IPS-18a (cell line): ENCODE data around the gene NPTX1.
A peak's percentile ranks its signal among the peaks of the same experiment; 100 is the strongest.

Experiments
- H3K27ac ChIP-seq: one replicate; pipeline ENCODE4 v1.5.1; 2013; ENCODE audit warnings: low read length
- H3K27me3 ChIP-seq: one replicate; pipeline ENCODE4 v1.6.1; 2013; ENCODE audit warnings: mild to moderate bottlenecking, low read length; ENCODE audit not compliant: control insufficient read depth, insufficient read depth
- H3K36me3 ChIP-seq: one replicate; pipeline ENCODE4 v1.6.1; 2013; ENCODE audit warnings: low read depth, low read length; ENCODE audit not compliant: control insufficient read depth
- H3K4me1 ChIP-seq: one replicate; pipeline ENCODE4 v1.6.1; 2013; ENCODE audit warnings: low read depth, low read length; ENCODE audit not compliant: control insufficient read depth
- H3K4me3 ChIP-seq: one replicate; pipeline ENCODE4 v1.5.1; 2013; ENCODE audit warnings: low read length
- H3K9ac ChIP-seq: one replicate; pipeline ENCODE4 v1.6.1; 2013; ENCODE audit warnings: mild to moderate bottlenecking, low read length, moderate library complexity
- H3K9me3 ChIP-seq: one replicate; pipeline ENCODE4 v1.6.1; 2013; ENCODE audit warnings: low read depth, low read length; ENCODE audit not compliant: control insufficient read depth

NPTX1 gene

GRCh38 chr17:80445007-80445725 is 31.2 kb downstream of the NPTX1 start:
- no peaks in the 10 kb centered on the region for H3K9me3 ChIP-seq
- peaks cover 29% of the 10 kb centered on the region for H3K27me3 ChIP-seq
- H3K36me3 ChIP-seq, result no peaks in the 10 kb centered on the region

GRCh38 chr17:80444644-80444979 is 31.8 kb downstream of the NPTX1 start:
- H3K4me3 ChIP-seq, result no peak overlapping the region

More at GRCh38 chr17:80445007-80445725, 31.2 kb downstream of the NPTX1 start:
- Histone ChIP-seq H3K4me3 (no peak overlapping the region), H3K27ac (no peak overlapping the region), H3K9ac (no peak overlapping the region), H3K4me1 (no peaks in the 10 kb centered on the region)

GRCh38 chr17:80443916-80444643 is 32.3 kb downstream of the NPTX1 start:
- Histone ChIP-seq H3K27ac (no peak overlapping the region), H3K9me3 (no peaks in the 10 kb centered on the region), H3K4me1 (no peaks in the 10 kb centered on the region), H3K4me3 (peak overlapping the region; percentile 2), H3K36me3 (no peaks in the 10 kb centered on the region), H3K9ac (no peak overlapping the region), H3K27me3 (peaks cover 29% of the 10 kb centered on the region)

More at GRCh38 chr17:80444644-80444979, 31.8 kb downstream of the NPTX1 start:
- Histone ChIP-seq H3K36me3 (no peaks in the 10 kb centered on the region), H3K27me3 (peaks cover 29% of the 10 kb centered on the region), H3K4me1 (no peaks in the 10 kb centered on the region), H3K9ac (no peak overlapping the region), H3K9me3 (no peaks in the 10 kb centered on the region), H3K27ac (no peak overlapping the region)

- H3K4me3 ChIP-seq, result no peak overlapping the region
- H3K36me3 ChIP-seq, result no peaks in the 10 kb centered on the region
- peaks cover 29% of the 10 kb centered on the region for H3K27me3 ChIP-seq
- H3K9ac ChIP-seq, result no peak overlapping the region
- no peaks in the 10 kb centered on the region for H3K4me1 ChIP-seq
- no peaks in the 10 kb centered on the region for H3K9me3 ChIP-seq
- no peak overlapping the region for H3K27ac ChIP-seq
Measured at GRCh38 chr17:80443498-80443897, 32.9 kb downstream of the NPTX1 start.

GRCh38 chr17:80442764-80443163 is 33.6 kb downstream of the NPTX1 start:
- Histone ChIP-seq H3K9me3 (no peaks in the 10 kb centered on the region), H3K9ac (no peak overlapping the region), H3K27me3 (peaks cover 22% of the 10 kb centered on the region), H3K4me3 (no peak overlapping the region), H3K36me3 (no peaks in the 10 kb centered on the region), H3K27ac (no peak overlapping the region), H3K4me1 (no peaks in the 10 kb centered on the region)

- Histone ChIP-seq H3K9me3 (no peaks in the 10 kb centered on the region), H3K9ac (no peak overlapping the region), H3K36me3 (no peaks in the 10 kb centered on the region), H3K4me1 (no peaks in the 10 kb centered on the region), H3K4me3 (no peak overlapping the region), H3K27ac (no peak overlapping the region), H3K27me3 (peaks cover 19% of the 10 kb centered on the region)
Measured at GRCh38 chr17:80442323-80442659, 34.1 kb downstream of the NPTX1 start.

- no peaks in the 10 kb centered on the region for H3K36me3 ChIP-seq
- H3K9ac ChIP-seq, result no peak overlapping the region
- no peaks in the 10 kb centered on the region for H3K9me3 ChIP-seq
- no peak overlapping the region for H3K4me3 ChIP-seq
- peaks cover 19% of the 10 kb centered on the region for H3K27me3 ChIP-seq
- no peak overlapping the region for H3K27ac ChIP-seq
- no peaks in the 10 kb centered on the region for H3K4me1 ChIP-seq
Measured at GRCh38 chr17:80441598-80442322, 34.6 kb downstream of the NPTX1 start.

- Histone ChIP-seq H3K36me3 (no peaks in the 10 kb centered on the region), H3K9ac (no peak overlapping the region), H3K27me3 (peaks cover 19% of the 10 kb centered on the region), H3K4me3 (no peak overlapping the region), H3K4me1 (no peaks in the 10 kb centered on the region), H3K9me3 (no peaks in the 10 kb centered on the region), H3K27ac (no peak overlapping the region)
Measured at GRCh38 chr17:80441133-80441578, 35.3 kb downstream of the NPTX1 start.

- Histone ChIP-seq H3K9ac (no peak overlapping the region), H3K9me3 (no peaks in the 10 kb centered on the region), H3K36me3 (no peaks in the 10 kb centered on the region), H3K27me3 (peaks cover 19% of the 10 kb centered on the region), H3K4me3 (no peak overlapping the region), H3K4me1 (no peaks in the 10 kb centered on the region), H3K27ac (no peak overlapping the region)
Measured at GRCh38 chr17:80439499-80439898, 36.9 kb downstream of the NPTX1 start.

- Histone ChIP-seq H3K9ac (no peak overlapping the region), H3K9me3 (no peaks in the 10 kb centered on the region), H3K27me3 (peaks cover 19% of the 10 kb centered on the region), H3K36me3 (no peaks in the 10 kb centered on the region), H3K27ac (no peak overlapping the region), H3K4me3 (no peak overlapping the region), H3K4me1 (no peaks in the 10 kb centered on the region)
Measured at GRCh38 chr17:80438806-80439205, 37.6 kb downstream of the NPTX1 start.

- H3K27ac ChIP-seq, result no peak overlapping the region
- no peaks in the 10 kb centered on the region for H3K4me1 ChIP-seq
- no peak overlapping the region for H3K4me3 ChIP-seq
- H3K9ac ChIP-seq, result no peak overlapping the region
- H3K27me3 ChIP-seq, result peaks cover 7% of the 10 kb centered on the region
- no peaks in the 10 kb centered on the region for H3K36me3 ChIP-seq
- H3K9me3 ChIP-seq, result no peaks in the 10 kb centered on the region
Measured at GRCh38 chr17:80437532-80437931, 38.9 kb downstream of the NPTX1 start.
